Measurements from ENCODE around the gene PRKRA.

PRKRA gene

GRCh38 chr2:178395295-178395694, 55.7 kb downstream of the PRKRA start:
- TF ChIP-seq CTCF (IDR thresholded peaks at IDR 0.05; ENCODE audit: low read depth, low read length), result no peak
- H3K4me3 ChIP-seq (replicated peaks in 1 of 2; ENCODE audit: low read depth in 2 of 2, low read length in 2 of 2), result no peak overlapping the region
- no peak for DNase-seq (ENCODE audit: low read depth in 2 of 2)

GRCh38 chr2:178394859-178395258, 56.1 kb downstream of the PRKRA start:
- no peak for TF ChIP-seq CTCF (IDR thresholded peaks at IDR 0.05; ENCODE audit: low read depth, low read length)
- H3K4me3 ChIP-seq (replicated peaks in 1 of 2; ENCODE audit: low read depth in 2 of 2, low read length in 2 of 2), result no peak overlapping the region
- no peak for DNase-seq (ENCODE audit: low read depth in 2 of 2)

GRCh38 chr2:178392215-178392614, 58.8 kb downstream of the PRKRA start:
- H3K4me3 ChIP-seq (replicated peaks in 1 of 2; ENCODE audit: low read depth in 2 of 2, low read length in 2 of 2), result no peak overlapping the region
- TF ChIP-seq CTCF (IDR thresholded peaks at IDR 0.05; ENCODE audit: low read depth, low read length), result no peak
- DNase-seq (ENCODE audit: low read depth in 2 of 2), result peak; percentile 41 to 45

GRCh38 chr2:178391701-178392100, 59.3 kb downstream of the PRKRA start:
- TF ChIP-seq CTCF (IDR thresholded peaks at IDR 0.05; ENCODE audit: low read depth, low read length), result no peak
- H3K4me3 ChIP-seq (replicated peaks in 1 of 2; ENCODE audit: low read depth in 2 of 2, low read length in 2 of 2), result no peak overlapping the region
- DNase-seq (ENCODE audit: low read depth in 2 of 2), result no peak

- no peak overlapping the region for H3K4me3 ChIP-seq (replicated peaks in 1 of 2; ENCODE audit: low read depth in 2 of 2, low read length in 2 of 2)
- no peak for TF ChIP-seq CTCF (IDR thresholded peaks at IDR 0.05; ENCODE audit: low read depth, low read length)
- no peak for DNase-seq (ENCODE audit: low read depth in 2 of 2)
Observed at GRCh38 chr2:178388287-178388686, 62.7 kb downstream of the PRKRA start.

GRCh38 chr2:178386986-178387597, 63.9 kb downstream of the PRKRA start:
- DNase-seq (ENCODE audit: low read depth in 2 of 2), result peak; percentile 17 to 32

More at GRCh38 chr2:178386986-178387597, 63.9 kb downstream of the PRKRA start:
- no peak for TF ChIP-seq CTCF (IDR thresholded peaks at IDR 0.05; ENCODE audit: low read depth, low read length)
- no peak overlapping the region for H3K4me3 ChIP-seq (replicated peaks in 1 of 2; ENCODE audit: low read depth in 2 of 2, low read length in 2 of 2)

All from cardiac fibroblast (primary cell).